Measurements from ENCODE around the gene USP44. TPM values are rescaled to one million over a fixed set of nuclear protein-coding genes. Genes with fewer than 3 reads are reported as not detected.

Gene USP44
- total RNA-seq, 2 donors from 2014 or later, result 2.8 to 3.1 TPM

- Histone ChIP-seq H3K27me3 (replicated peaks; ENCODE audit: insufficient read depth) (no peaks in the 10 kb centered on the region), H3K27ac (no peak overlapping the region), H3K4me1 (replicated peaks) (no peaks in the 10 kb centered on the region), H3K4me3 (no peak overlapping the region), H3K36me3 (no peaks in the 10 kb centered on the region), H3K9me3 (no peaks in the 10 kb centered on the region)
- DNase-seq (ENCODE audit: low spot score), result no peak
- TF ChIP-seq POLR2A (IDR thresholded peaks at IDR 0.05) (no peak), POLR2AphosphoS5 (IDR thresholded peaks at IDR 0.05) (no peak)
- TF ChIP-seq, protein P1, sequence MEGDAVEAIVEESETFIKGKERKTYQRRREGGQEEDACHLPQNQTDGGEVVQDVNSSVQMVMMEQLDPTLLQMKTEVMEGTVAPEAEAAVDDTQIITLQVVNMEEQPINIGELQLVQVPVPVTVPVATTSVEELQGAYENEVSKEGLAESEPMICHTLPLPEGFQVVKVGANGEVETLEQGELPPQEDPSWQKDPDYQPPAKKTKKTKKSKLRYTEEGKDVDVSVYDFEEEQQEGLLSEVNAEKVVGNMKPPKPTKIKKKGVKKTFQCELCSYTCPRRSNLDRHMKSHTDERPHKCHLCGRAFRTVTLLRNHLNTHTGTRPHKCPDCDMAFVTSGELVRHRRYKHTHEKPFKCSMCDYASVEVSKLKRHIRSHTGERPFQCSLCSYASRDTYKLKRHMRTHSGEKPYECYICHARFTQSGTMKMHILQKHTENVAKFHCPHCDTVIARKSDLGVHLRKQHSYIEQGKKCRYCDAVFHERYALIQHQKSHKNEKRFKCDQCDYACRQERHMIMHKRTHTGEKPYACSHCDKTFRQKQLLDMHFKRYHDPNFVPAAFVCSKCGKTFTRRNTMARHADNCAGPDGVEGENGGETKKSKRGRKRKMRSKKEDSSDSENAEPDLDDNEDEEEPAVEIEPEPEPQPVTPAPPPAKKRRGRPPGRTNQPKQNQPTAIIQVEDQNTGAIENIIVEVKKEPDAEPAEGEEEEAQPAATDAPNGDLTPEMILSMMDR (IDR thresholded peaks at IDR 0.05), result no peak
- intact Hi-C loops (cut with DNase I), result no loop called here
- WGBS, result 51% methylated on average over 4 of the region's 4 CpGs
Measured at GRCh38 chr12:95554532-95555071, 3.3 kb upstream of the USP44 start.

- no peak for DNase-seq (ENCODE audit: low spot score)
- intact Hi-C loops (cut with DNase I), result no loop called here
- H3K4me1 ChIP-seq (replicated peaks), result no peaks in the 10 kb centered on the region
- no peaks in the 10 kb centered on the region for H3K27me3 ChIP-seq (replicated peaks; ENCODE audit: insufficient read depth)
- H3K36me3 ChIP-seq, result no peaks in the 10 kb centered on the region
- TF ChIP-seq POLR2A (IDR thresholded peaks at IDR 0.05) (no peak), POLR2AphosphoS5 (IDR thresholded peaks at IDR 0.05) (no peak)
- TF ChIP-seq, protein P1 (IDR thresholded peaks at IDR 0.05), result no peak
- no peak overlapping the region for H3K27ac ChIP-seq
- no peaks in the 10 kb centered on the region for H3K9me3 ChIP-seq
- no peak overlapping the region for H3K4me3 ChIP-seq
- 94% methylated on average over 5 of the region's 5 CpGs for WGBS
Measured at GRCh38 chr12:95553197-95553943, 2.1 kb upstream of the USP44 start.

DNA sequence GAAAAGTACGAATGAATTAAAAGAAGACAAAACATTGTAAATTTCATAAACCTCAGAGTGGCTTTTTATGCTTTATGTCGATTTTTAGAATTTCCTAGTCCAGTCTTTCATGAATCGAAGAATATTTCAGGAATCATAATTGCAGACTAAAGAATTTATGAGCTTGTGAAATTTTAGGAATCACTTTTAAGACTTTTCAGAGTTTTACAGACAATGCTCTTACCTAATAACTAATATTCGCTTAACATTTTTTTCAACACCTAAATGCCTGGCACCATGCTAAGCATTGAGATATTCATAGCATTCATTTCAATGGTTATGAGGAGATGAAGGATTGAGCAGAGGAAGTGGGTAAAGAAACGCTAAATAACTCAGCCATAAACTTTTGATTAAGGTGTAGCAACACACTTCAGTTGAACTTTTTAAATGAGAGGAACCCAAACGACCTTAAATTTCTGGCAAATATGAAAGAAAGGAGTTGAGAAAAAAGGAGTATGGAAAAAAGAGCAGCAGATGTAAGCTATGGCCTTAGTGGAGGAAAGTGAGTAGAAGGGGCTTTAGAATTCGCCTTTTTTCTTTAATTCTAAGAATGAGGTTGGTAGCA is 739 bp upstream of the USP44 start:
- Histone ChIP-seq H3K27me3 (replicated peaks; ENCODE audit: insufficient read depth) (no peaks in the 10 kb centered on the region), H3K9me3 (no peaks in the 10 kb centered on the region), H3K36me3 (no peaks in the 10 kb centered on the region), H3K4me1 (replicated peaks) (no peaks in the 10 kb centered on the region), H3K4me3 (no peak overlapping the region), H3K27ac (no peak overlapping the region)
- TF ChIP-seq POLR2AphosphoS5 (IDR thresholded peaks at IDR 0.05) (no peak), POLR2A (IDR thresholded peaks at IDR 0.05) (no peak)
- TF ChIP-seq, protein P1 (IDR thresholded peaks at IDR 0.05), result no peak
- DNase-seq (ENCODE audit: low spot score), result no peak
- intact Hi-C loops (cut with DNase I), result no loop called here
- 64% methylated on average over 7 of the region's 7 CpGs for WGBS

- Histone ChIP-seq H3K27me3 (replicated peaks; ENCODE audit: insufficient read depth) (no peaks in the 10 kb centered on the region), H3K4me3 (peak overlapping the region in 1 of 2 donors; percentile 60), H3K27ac (no peak overlapping the region), H3K4me1 (replicated peaks) (no peaks in the 10 kb centered on the region), H3K9me3 (no peaks in the 10 kb centered on the region), H3K36me3 (no peaks in the 10 kb centered on the region)
- no peak for DNase-seq (ENCODE audit: low spot score)
- 75% methylated on average over 12 of the region's 12 CpGs for whole genome bisulfite sequencing
- intact Hi-C loops (cut with DNase I), result no loop called here
- TF ChIP-seq, protein P1 (IDR thresholded peaks at IDR 0.05), result peak in 1 of 4 experiments; percentile 5
- no peak for TF ChIP-seq POLR2AphosphoS5 (IDR thresholded peaks at IDR 0.05)
Measured at GRCh38 chr12:95549392-95550084, 1.7 kb downstream of the USP44 start.

Data from prostate gland (tissue), 2 donors.